ENCODE results near the gene NOL3. TPM values are rescaled to one million over a fixed set of nuclear protein-coding genes. Genes with fewer than 3 reads are reported as not detected.

Gene NOL3
- total RNA-seq, 2 donors from 2014 or later = 11.6 TPM

GRCh38 chr16:67191995-67192681, 21.8 kb downstream of the NOL3 start, which contains the start of gene E2F4:
TSS of gene E2F4 (plus strand) at chr16:67192155. CDS start at chr16:67192228, 73 bp downstream.
- 0% methylated on average over 18 to 54 of the region's 54 CpGs for WGBS, 2 experiments (ENCODE audit: insufficient coverage in 1 of 2, insufficient read length in 1 of 2)
- TF ChIP-seq CTCF (conservative IDR thresholded peaks at IDR 0.05) = no peak
- H3K27me3 Mint-ChIP-seq (ENCODE audit: insufficient read depth) = no peaks in the 10 kb centered on the region
- no peak within 1 kb of the TSS for H3K27ac ChIP-seq (ENCODE audit: low read depth, low read length)
- H3K4me1 ChIP-seq (ENCODE audit: control insufficient read depth, insufficient read depth, low read length) = peaks cover 7% of the 10 kb centered on the region
- H3K4me3 ChIP-seq (ENCODE audit: low read length) = peak within 1 kb of the TSS; percentile 99
- peak; percentile 96 for DNase-seq
- H3K27ac Mint-ChIP-seq = peak within 1 kb of the TSS; percentile 85
- H3K36me3 ChIP-seq (ENCODE audit: control insufficient read depth, insufficient read depth, low read length) = peaks cover 41% of the 10 kb centered on the region
- peak within 1 kb of the TSS; percentile 80 for H3K4me3 Mint-ChIP-seq
- no peaks in the 10 kb centered on the region for H3K9me3 Mint-ChIP-seq
- no peaks in the 10 kb centered on the region for H3K9me3 ChIP-seq (ENCODE audit: control insufficient read depth, low read length)
- peaks cover 41% of the 10 kb centered on the region for H3K36me3 Mint-ChIP-seq (ENCODE audit: low read depth)
- peak within 1 kb of the TSS; percentile 72 for H3K9ac ChIP-seq (ENCODE audit: extremely low read depth, low read length, poor library complexity, severe bottlenecking)
- H3K4me1 Mint-ChIP-seq = peaks cover 5% of the 10 kb centered on the region
- H3K27me3 ChIP-seq (ENCODE audit: control insufficient read depth, insufficient read depth, low read length, poor library complexity, severe bottlenecking) = no peaks in the 10 kb centered on the region

DNA sequence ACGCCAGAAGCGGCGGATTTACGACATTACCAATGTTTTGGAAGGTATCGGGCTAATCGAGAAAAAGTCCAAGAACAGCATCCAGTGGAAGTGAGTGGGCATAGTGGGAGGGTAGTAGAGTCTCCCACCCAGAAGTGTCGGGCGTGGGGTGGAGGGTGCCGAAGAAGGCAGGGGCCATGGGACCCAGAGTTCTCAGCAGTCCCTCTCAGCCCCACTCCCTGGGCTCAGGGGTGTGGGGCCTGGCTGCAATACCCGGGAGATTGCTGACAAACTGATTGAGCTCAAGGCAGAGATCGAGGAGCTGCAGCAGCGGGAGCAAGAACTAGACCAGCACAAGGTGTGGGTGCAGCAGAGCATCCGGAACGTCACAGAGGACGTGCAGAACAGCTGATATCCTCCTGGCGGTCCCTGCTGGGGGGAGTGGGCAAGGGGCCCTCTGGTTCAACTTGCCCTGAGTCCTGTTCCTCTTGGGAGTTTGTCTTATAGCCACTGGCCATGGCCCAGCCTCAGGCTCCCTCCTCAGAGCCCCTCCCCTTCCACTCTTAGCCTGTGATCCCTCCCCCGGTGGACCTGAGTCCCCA, 22.5 kb downstream of the NOL3 start:
- Histone ChIP-seq H3K9me3 (ENCODE audit: control insufficient read depth, low read length) (no peaks in the 10 kb centered on the region), H3K4me3 (ENCODE audit: low read length) (peak overlapping the region; percentile 99), H3K27ac (ENCODE audit: low read depth, low read length) (no peak overlapping the region), H3K9ac (ENCODE audit: extremely low read depth, low read length, poor library complexity, severe bottlenecking) (peak overlapping the region; percentile 72), H3K27me3 (ENCODE audit: control insufficient read depth, insufficient read depth, low read length, poor library complexity, severe bottlenecking) (no peaks in the 10 kb centered on the region), H3K4me1 (ENCODE audit: control insufficient read depth, insufficient read depth, low read length) (peaks cover 7% of the 10 kb centered on the region), H3K36me3 (ENCODE audit: control insufficient read depth, insufficient read depth, low read length) (peaks cover 49% of the 10 kb centered on the region)
- DNase-seq = no peak
- H3K36me3 Mint-ChIP-seq (ENCODE audit: low read depth) = peaks cover 43% of the 10 kb centered on the region
- peaks cover 5% of the 10 kb centered on the region for H3K4me1 Mint-ChIP-seq
- 43 to 49% methylated on average over 17 of the region's 17 CpGs for WGBS, 2 experiments (ENCODE audit: insufficient coverage in 1 of 2, insufficient read length in 1 of 2)
- peak overlapping the region; percentile 85 for H3K27ac Mint-ChIP-seq
- TF ChIP-seq CTCF (conservative IDR thresholded peaks at IDR 0.05) = no peak
- H3K4me3 Mint-ChIP-seq = peak overlapping the region; percentile 80
- H3K9me3 Mint-ChIP-seq = no peaks in the 10 kb centered on the region
- H3K27me3 Mint-ChIP-seq (ENCODE audit: insufficient read depth) = no peaks in the 10 kb centered on the region

GRCh38 chr16:67193536-67193935, 23.2 kb downstream of the NOL3 start:
- Mint-ChIP-seq H3K27ac (no peak overlapping the region), H3K27me3 (ENCODE audit: insufficient read depth) (no peaks in the 10 kb centered on the region), H3K4me3 (peak overlapping the region; percentile 80), H3K9me3 (no peaks in the 10 kb centered on the region), H3K4me1 (peaks cover 5% of the 10 kb centered on the region), H3K36me3 (ENCODE audit: low read depth) (peaks cover 47% of the 10 kb centered on the region)
- no peaks in the 10 kb centered on the region for H3K27me3 ChIP-seq (ENCODE audit: control insufficient read depth, insufficient read depth, low read length, poor library complexity, severe bottlenecking)
- peaks cover 7% of the 10 kb centered on the region for H3K4me1 ChIP-seq (ENCODE audit: control insufficient read depth, insufficient read depth, low read length)
- H3K4me3 ChIP-seq (ENCODE audit: low read length) = peak overlapping the region; percentile 99
- no peak overlapping the region for H3K27ac ChIP-seq (ENCODE audit: low read depth, low read length)
- peaks cover 55% of the 10 kb centered on the region for H3K36me3 ChIP-seq (ENCODE audit: control insufficient read depth, insufficient read depth, low read length)
- H3K9me3 ChIP-seq (ENCODE audit: control insufficient read depth, low read length) = no peaks in the 10 kb centered on the region
- no peak for TF ChIP-seq CTCF (conservative IDR thresholded peaks at IDR 0.05)
- no peak overlapping the region for H3K9ac ChIP-seq (ENCODE audit: extremely low read depth, low read length, poor library complexity, severe bottlenecking)
- DNase-seq = no peak
